ENCODE measurements around the gene MTG2. TPM values are rescaled to one million over a fixed set of nuclear protein-coding genes. Genes with fewer than 3 reads are reported as not detected.

MTG2 gene
- total and polyA plus RNA-seq, 2 of the 13 experiments (the other 11 are each of a cell fraction or from before 2014, with no cell fraction given), result 20.4 to 37.8 TPM

DNA sequence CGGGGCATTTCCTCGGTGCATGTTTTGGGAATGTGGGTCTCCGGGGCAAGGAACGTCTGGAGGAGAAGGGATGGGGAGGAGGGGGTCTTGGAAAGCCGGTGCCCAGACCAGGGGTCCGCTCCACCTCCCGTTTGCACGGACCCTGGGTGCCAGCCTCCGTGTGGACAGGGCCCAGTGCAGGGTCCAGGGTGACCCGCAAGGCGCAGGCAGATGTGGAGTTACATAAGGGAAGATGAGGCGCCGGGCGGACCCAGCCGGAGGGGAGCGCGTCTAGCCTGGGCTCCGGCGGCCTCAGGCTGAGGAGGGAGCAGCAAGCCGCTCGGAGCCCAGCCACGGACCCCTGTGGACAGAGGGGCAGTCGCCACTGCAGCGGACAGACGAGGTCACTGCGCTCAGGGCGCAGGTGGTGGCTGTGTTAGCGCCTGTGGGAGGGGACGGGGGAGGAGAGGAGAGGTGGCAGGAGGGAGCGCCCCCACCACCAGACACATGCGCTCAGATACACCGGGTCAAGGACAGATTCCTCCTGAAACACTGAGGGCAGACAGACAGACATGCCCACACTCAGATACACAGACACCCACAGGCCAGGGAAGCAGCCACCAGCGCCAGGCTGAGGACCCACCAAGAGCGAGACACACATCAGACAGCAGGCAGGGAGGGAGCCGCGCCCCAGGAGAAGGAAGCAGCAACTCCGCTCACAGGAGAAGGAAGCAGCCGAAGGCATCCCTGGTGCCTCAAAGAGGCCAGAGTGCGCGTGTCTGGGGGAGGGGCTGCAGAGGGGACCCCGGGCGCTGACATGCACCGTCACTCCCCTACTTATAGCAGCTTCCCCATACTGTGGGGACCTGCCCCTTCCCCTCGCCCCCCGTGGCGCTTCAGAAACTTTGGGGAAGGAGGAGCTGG lies 38.1 kb downstream of the MTG2 start (continued):
- TF ChIP-seq, protein P1, sequence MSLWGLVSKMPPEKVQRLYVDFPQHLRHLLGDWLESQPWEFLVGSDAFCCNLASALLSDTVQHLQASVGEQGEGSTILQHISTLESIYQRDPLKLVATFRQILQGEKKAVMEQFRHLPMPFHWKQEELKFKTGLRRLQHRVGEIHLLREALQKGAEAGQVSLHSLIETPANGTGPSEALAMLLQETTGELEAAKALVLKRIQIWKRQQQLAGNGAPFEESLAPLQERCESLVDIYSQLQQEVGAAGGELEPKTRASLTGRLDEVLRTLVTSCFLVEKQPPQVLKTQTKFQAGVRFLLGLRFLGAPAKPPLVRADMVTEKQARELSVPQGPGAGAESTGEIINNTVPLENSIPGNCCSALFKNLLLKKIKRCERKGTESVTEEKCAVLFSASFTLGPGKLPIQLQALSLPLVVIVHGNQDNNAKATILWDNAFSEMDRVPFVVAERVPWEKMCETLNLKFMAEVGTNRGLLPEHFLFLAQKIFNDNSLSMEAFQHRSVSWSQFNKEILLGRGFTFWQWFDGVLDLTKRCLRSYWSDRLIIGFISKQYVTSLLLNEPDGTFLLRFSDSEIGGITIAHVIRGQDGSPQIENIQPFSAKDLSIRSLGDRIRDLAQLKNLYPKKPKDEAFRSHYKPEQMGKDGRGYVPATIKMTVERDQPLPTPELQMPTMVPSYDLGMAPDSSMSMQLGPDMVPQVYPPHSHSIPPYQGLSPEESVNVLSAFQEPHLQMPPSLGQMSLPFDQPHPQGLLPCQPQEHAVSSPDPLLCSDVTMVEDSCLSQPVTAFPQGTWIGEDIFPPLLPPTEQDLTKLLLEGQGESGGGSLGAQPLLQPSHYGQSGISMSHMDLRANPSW (CRISPR knock-in tag; IDR thresholded peaks at IDR 0.05; ENCODE audit: borderline replicate concordance), result no peak
- TF ChIP-seq ZNF547 (CRISPR knock-in tag; IDR thresholded peaks at IDR 0.05) (no peak), RFX5 (IDR thresholded peaks at IDR 0.05; ENCODE audit: low read depth, low read length) (no peak), HDAC2 (CRISPR knock-in tag; IDR thresholded peaks at IDR 0.05) (0 out of 2 replicates have a peak, but pooled peaks have one; percentile 8), IRX3 (CRISPR knock-in tag; IDR thresholded peaks at IDR 0.05; ENCODE audit: borderline replicate concordance, low read depth) (no peak), PCBP2 (optimal IDR thresholded peaks at IDR 0.05; ENCODE audit: low read depth, low read length, poor library complexity, severe bottlenecking) (no peak), TSC22D2 (CRISPR knock-in tag; IDR thresholded peaks at IDR 0.05; ENCODE audit: borderline replicate concordance) (no peak), ZFP62 (CRISPR knock-in tag; IDR thresholded peaks at IDR 0.05) (no peak), SOX6 (IDR thresholded peaks at IDR 0.05) (no peak), SOX6 (CRISPR knock-in tag; IDR thresholded peaks at IDR 0.05) (no peak), MBNL3 (CRISPR knock-in tag; conservative IDR thresholded peaks at IDR 0.05) (no peak), RFXANK (CRISPR knock-in tag; IDR thresholded peaks at IDR 0.05) (no peak)
- TF ChIP-seq, protein P2, sequence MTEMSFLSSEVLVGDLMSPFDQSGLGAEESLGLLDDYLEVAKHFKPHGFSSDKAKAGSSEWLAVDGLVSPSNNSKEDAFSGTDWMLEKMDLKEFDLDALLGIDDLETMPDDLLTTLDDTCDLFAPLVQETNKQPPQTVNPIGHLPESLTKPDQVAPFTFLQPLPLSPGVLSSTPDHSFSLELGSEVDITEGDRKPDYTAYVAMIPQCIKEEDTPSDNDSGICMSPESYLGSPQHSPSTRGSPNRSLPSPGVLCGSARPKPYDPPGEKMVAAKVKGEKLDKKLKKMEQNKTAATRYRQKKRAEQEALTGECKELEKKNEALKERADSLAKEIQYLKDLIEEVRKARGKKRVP (CRISPR knock-in tag; IDR thresholded peaks at IDR 0.05), result no peak
- TF ChIP-seq, protein P3, sequence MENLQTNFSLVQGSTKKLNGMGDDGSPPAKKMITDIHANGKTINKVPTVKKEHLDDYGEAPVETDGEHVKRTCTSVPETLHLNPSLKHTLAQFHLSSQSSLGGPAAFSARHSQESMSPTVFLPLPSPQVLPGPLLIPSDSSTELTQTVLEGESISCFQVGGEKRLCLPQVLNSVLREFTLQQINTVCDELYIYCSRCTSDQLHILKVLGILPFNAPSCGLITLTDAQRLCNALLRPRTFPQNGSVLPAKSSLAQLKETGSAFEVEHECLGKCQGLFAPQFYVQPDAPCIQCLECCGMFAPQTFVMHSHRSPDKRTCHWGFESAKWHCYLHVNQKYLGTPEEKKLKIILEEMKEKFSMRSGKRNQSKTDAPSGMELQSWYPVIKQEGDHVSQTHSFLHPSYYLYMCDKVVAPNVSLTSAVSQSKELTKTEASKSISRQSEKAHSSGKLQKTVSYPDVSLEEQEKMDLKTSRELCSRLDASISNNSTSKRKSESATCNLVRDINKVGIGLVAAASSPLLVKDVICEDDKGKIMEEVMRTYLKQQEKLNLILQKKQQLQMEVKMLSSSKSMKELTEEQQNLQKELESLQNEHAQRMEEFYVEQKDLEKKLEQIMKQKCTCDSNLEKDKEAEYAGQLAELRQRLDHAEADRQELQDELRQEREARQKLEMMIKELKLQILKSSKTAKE (CRISPR knock-in tag; IDR thresholded peaks at IDR 0.05; ENCODE audit: borderline replicate concordance), result no peak
- TF ChIP-seq, protein P4, sequence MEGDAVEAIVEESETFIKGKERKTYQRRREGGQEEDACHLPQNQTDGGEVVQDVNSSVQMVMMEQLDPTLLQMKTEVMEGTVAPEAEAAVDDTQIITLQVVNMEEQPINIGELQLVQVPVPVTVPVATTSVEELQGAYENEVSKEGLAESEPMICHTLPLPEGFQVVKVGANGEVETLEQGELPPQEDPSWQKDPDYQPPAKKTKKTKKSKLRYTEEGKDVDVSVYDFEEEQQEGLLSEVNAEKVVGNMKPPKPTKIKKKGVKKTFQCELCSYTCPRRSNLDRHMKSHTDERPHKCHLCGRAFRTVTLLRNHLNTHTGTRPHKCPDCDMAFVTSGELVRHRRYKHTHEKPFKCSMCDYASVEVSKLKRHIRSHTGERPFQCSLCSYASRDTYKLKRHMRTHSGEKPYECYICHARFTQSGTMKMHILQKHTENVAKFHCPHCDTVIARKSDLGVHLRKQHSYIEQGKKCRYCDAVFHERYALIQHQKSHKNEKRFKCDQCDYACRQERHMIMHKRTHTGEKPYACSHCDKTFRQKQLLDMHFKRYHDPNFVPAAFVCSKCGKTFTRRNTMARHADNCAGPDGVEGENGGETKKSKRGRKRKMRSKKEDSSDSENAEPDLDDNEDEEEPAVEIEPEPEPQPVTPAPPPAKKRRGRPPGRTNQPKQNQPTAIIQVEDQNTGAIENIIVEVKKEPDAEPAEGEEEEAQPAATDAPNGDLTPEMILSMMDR (CRISPR knock-in tag; IDR thresholded peaks at IDR 0.05), result no peak
- TF ChIP-seq, protein P5, sequence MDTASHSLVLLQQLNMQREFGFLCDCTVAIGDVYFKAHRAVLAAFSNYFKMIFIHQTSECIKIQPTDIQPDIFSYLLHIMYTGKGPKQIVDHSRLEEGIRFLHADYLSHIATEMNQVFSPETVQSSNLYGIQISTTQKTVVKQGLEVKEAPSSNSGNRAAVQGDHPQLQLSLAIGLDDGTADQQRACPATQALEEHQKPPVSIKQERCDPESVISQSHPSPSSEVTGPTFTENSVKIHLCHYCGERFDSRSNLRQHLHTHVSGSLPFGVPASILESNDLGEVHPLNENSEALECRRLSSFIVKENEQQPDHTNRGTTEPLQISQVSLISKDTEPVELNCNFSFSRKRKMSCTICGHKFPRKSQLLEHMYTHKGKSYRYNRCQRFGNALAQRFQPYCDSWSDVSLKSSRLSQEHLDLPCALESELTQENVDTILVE (CRISPR knock-in tag; IDR thresholded peaks at IDR 0.05), result no peak

All from HepG2 (cell line).